ENCODE measurements around the gene YEATS2.

YEATS2 gene

GRCh38 chr3:183845608-183846288 lies 148.2 kb downstream of the YEATS2 start:
- ChIA-PET POLR2A (ENCODE audit: low non-redundant PET) (no interaction called here), CTCF (interaction anchor here (0.6 kb wide), 1 partner anchor 17 kb away, joined by 3 read pairs; no protein-coding TSS in a partner anchor)
- no peak for TF ChIP-seq CTCF (conservative IDR thresholded peaks at IDR 0.05; ENCODE audit: low read depth)
- H3K27ac ChIP-seq = peak overlapping the region; percentile 28
- peak; percentile 64 for DNase-seq (ENCODE audit: low spot score)

GRCh38 chr3:183854318-183855035 lies 156.9 kb downstream of the YEATS2 start:
- H3K27ac ChIP-seq = no peak overlapping the region
- no peak for DNase-seq (ENCODE audit: low spot score)
- no peak for TF ChIP-seq CTCF (conservative IDR thresholded peaks at IDR 0.05; ENCODE audit: low read depth)
- POLR2A ChIA-PET (ENCODE audit: low non-redundant PET) = no interaction called here
- CTCF ChIA-PET = no interaction called here

GRCh38 chr3:183857863-183858262 lies 160.3 kb downstream of the YEATS2 start:
- no peak for DNase-seq (ENCODE audit: low spot score)
- no peak overlapping the region for H3K27ac ChIP-seq
- ChIA-PET CTCF (no interaction called here), POLR2A (ENCODE audit: low non-redundant PET) (no interaction called here)
- no peak for TF ChIP-seq CTCF (conservative IDR thresholded peaks at IDR 0.05; ENCODE audit: low read depth)

Data from RWPE1 (cell line).